Urinary bladder (tissue), 4 donors: Measurements from ENCODE around the gene GPR37L1. TPM values are rescaled to one million over a fixed set of nuclear protein-coding genes. Genes with fewer than 3 reads are reported as not detected.
A peak's percentile ranks its signal among the peaks of the same experiment; 100 is the strongest.
"Not testable (repeated sequence)": the region's sequence is repeated elsewhere in the genome, so short reads cannot be mapped to it uniquely, and the experiment has no call there.

Source experiments
- DNase-seq: peaks from one replicate; pipeline ENCODE4 v3.0.0-alpha.2; 2015; ENCODE audit errors: extremely low spot score
- H3K27ac ChIP-seq: one replicate; pipeline ENCODE4 v1.5.1; 2013; ENCODE audit warnings: low read depth, mild to moderate bottlenecking, moderate library complexity
- H3K36me3 ChIP-seq: one replicate; pipeline ENCODE4 v1.6.1; 2013; ENCODE audit warnings: mild to moderate bottlenecking, moderate library complexity; ENCODE audit not compliant: insufficient read depth
- H3K4me1 ChIP-seq: one replicate; pipeline ENCODE4 v1.6.1; 2013; ENCODE audit warnings: mild to moderate bottlenecking, moderate library complexity; ENCODE audit not compliant: insufficient read depth
- H3K4me3 ChIP-seq: one replicate; pipeline ENCODE4 v1.5.1; 2013; ENCODE audit warnings: low read depth, low read length
- WGBS: extraction: QIAGEN DNeasy Blood & Tissue Kit; methylation state at CpG from one replicate; pipeline ENCODE4 v1.1.7; 2013; 5-methylcytosine and 5-hydroxymethylcytosine counted together
- polyA plus RNA-seq: library from polyadenylated mRNA; stranded (reverse); fragments of 200-250 nt; gene quantifications from one replicate; pipeline ENCODE4 v1.2.3, GENCODE V29; 2013
- total RNA-seq: library from RNA; depleted of rRNA; stranded (reverse); fragments of >200 nt; gene quantifications from one replicate; pipeline ENCODE4 v1.2.3, GENCODE V29; 2014
- donor health status: healthy with polysubstance abuse.
- donor health status: healthy.

The GPR37L1 gene
- total and polyA plus RNA-seq, 2 donors: 0.05 to 0.10 TPM

GRCh38 chr1:202133989-202134388, 11.3 kb downstream of the GPR37L1 start:
- no peak for DNase-seq
- no peak overlapping the region for H3K4me3 ChIP-seq
- WGBS: 94% methylated on average over 5 of the region's 5 CpGs
- peaks cover 3% of the 10 kb centered on the region for H3K36me3 ChIP-seq
- no peaks in the 10 kb centered on the region for H3K4me1 ChIP-seq
- H3K27ac ChIP-seq: no peak overlapping the region

GRCh38 chr1:202134645-202135172, 12.0 kb downstream of the GPR37L1 start:
- Histone ChIP-seq H3K4me3 (no peak overlapping the region), H3K4me1 (no peaks in the 10 kb centered on the region), H3K27ac (no peak overlapping the region), H3K36me3 (peaks cover 3% of the 10 kb centered on the region)
- WGBS: 89% methylated on average over 13 of the region's 13 CpGs
- DNase-seq: no peak

GRCh38 chr1:202135221-202135721, 12.6 kb downstream of the GPR37L1 start:
- Histone ChIP-seq H3K4me3 (no peak overlapping the region), H3K36me3 (peaks cover 3% of the 10 kb centered on the region), H3K4me1 (no peaks in the 10 kb centered on the region), H3K27ac (no peak overlapping the region)
- WGBS: 33% methylated on average over 15 of the region's 15 CpGs
- no peak for DNase-seq

GRCh38 chr1:202140833-202141232, 18.1 kb downstream of the GPR37L1 start:
- no peak for DNase-seq
- no peak overlapping the region for H3K4me3 ChIP-seq
- WGBS: 87% methylated on average over 4 of the region's 4 CpGs
- H3K4me1 ChIP-seq: no peaks in the 10 kb centered on the region
- H3K36me3 ChIP-seq: no peaks in the 10 kb centered on the region
- no peak overlapping the region for H3K27ac ChIP-seq

- not testable (repeated sequence) for DNase-seq, H3K36me3 ChIP-seq, H3K4me1 ChIP-seq, H3K4me3 ChIP-seq, H3K27ac ChIP-seq
- WGBS: 94% methylated on average over 3 of the region's 3 CpGs
Measured at GRCh38 chr1:202141468-202141867, 18.8 kb downstream of the GPR37L1 start.

- H3K4me1 ChIP-seq: no peaks in the 10 kb centered on the region
- WGBS: 16% methylated on average over 17 of the region's 17 CpGs
- H3K4me3 ChIP-seq: peak overlapping the region; percentile 97
- peak overlapping the region; percentile 82 for H3K27ac ChIP-seq
- DNase-seq: no peak
- H3K36me3 ChIP-seq: no peaks in the 10 kb centered on the region
Measured at GRCh38 chr1:202143011-202143767, 20.5 kb downstream of the GPR37L1 start.

- H3K27ac ChIP-seq: peak overlapping the region; percentile 82
- WGBS: 2% methylated on average over 58 of the region's 58 CpGs
- DNase-seq: no peak
Measured at GRCh38 chr1:202143768-202144401, 21.2 kb downstream of the GPR37L1 start.

GRCh38 chr1:202144402-202145067, 21.8 kb downstream of the GPR37L1 start, which contains the start of gene ARL8A:
Gene ARL8A, minus strand, starts transcription at chr1:202144737. Its CDS starts 165 bp downstream, at chr1:202144572.
- DNase-seq: no peak
- 1% methylated on average over 82 of the region's 82 CpGs for WGBS
- H3K27ac ChIP-seq: peak within 1 kb of the TSS; percentile 82
- H3K4me1 ChIP-seq: no peaks in the 10 kb centered on the region
- H3K4me3 ChIP-seq: peak within 1 kb of the TSS; percentile 97
- no peaks in the 10 kb centered on the region for H3K36me3 ChIP-seq

More at GRCh38 chr1:202143768-202144401, 21.2 kb downstream of the GPR37L1 start:
- no peaks in the 10 kb centered on the region for H3K4me1 ChIP-seq
- no peaks in the 10 kb centered on the region for H3K36me3 ChIP-seq
- peak overlapping the region; percentile 97 for H3K4me3 ChIP-seq

- no peak for DNase-seq
- Histone ChIP-seq H3K36me3 (no peaks in the 10 kb centered on the region), H3K4me3 (peak overlapping the region; percentile 97), H3K4me1 (no peaks in the 10 kb centered on the region), H3K27ac (no peak overlapping the region)
- 6% methylated on average over 13 of the region's 13 CpGs for WGBS
Measured at GRCh38 chr1:202145068-202145743, 22.5 kb downstream of the GPR37L1 start.

GRCh38 chr1:202145744-202146140, 23.0 kb downstream of the GPR37L1 start:
- 96% methylated on average over 8 of the region's 8 CpGs for WGBS
- not testable (repeated sequence) for H3K4me1 ChIP-seq, H3K4me3 ChIP-seq, H3K27ac ChIP-seq, DNase-seq, H3K36me3 ChIP-seq

GRCh38 chr1:202146279-202146678, 23.6 kb downstream of the GPR37L1 start:
- WGBS: 84% methylated on average over 5 of the region's 5 CpGs
- no peaks in the 10 kb centered on the region for H3K4me1 ChIP-seq
- no peak overlapping the region for H3K27ac ChIP-seq
- DNase-seq: no peak
- H3K4me3 ChIP-seq: no peak overlapping the region
- H3K36me3 ChIP-seq: no peaks in the 10 kb centered on the region

GRCh38 chr1:202146993-202147392, 24.3 kb downstream of the GPR37L1 start:
- no peaks in the 10 kb centered on the region for H3K36me3 ChIP-seq
- no peak overlapping the region for H3K27ac ChIP-seq
- WGBS: 62% methylated on average over 3 of the region's 3 CpGs
- no peaks in the 10 kb centered on the region for H3K4me1 ChIP-seq
- no peak for DNase-seq
- no peak overlapping the region for H3K4me3 ChIP-seq

- DNase-seq: no peak
- Histone ChIP-seq H3K36me3 (no peaks in the 10 kb centered on the region), H3K27ac (no peak overlapping the region), H3K4me1 (no peaks in the 10 kb centered on the region), H3K4me3 (no peak overlapping the region)
- WGBS: 88% methylated on average over 4 of the region's 4 CpGs
Measured at GRCh38 chr1:202148391-202148790, 25.7 kb downstream of the GPR37L1 start.
